UCSD-AML1 (cell line): ENCODE measurements around the gene CTXN3.
"Not testable (repeated sequence)": the region's sequence is repeated elsewhere in the genome, so short reads cannot be mapped to it uniquely, and the experiment has no call there.

Source experiments
- DNase-seq: peaks from one replicate; lab custom pipeline; 2025; ENCODE audit not compliant: unreplicated experiment; lab: John Stamatoyannopoulos, UW

Gene CTXN3

DNA sequence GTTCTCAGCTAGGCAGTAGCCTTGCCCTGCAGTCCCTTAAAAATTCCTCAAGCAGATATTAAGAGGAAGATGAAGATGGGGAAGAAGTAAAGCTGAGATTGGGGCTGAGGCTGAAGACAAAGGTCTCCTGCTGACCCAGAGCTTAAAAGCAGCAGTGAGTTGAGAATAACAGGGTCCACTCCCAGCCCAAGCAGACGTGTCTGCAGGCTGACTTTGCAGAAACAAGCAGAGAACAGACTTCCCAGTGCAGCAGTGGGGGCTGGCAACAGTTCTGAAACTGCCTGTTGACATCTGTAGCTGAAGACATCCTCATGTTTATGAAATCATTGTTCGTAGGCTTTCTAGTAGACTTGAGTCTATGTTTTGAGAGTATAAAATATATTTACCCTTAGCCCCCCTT lies 1.1 kb downstream of the CTXN3 start:
- no peak for DNase-seq

DNA sequence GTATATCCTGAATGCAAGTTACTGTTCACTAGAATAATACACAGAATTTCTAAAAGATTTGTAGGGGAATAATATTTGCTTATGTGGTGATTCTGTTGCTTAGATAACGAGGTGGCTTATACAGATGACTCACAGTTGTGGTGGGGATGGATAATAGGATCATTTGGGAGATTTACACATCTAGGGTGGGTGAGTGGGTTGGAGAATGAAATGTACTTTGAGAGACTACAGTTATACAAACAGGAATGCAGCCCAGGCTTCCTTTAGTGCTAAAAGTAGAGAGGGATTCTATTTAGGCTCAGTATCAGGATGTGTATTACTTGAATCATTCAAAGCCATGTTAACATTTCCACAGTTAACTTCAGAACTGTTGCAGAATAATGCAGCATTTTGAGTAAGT lies 1.8 kb downstream of the CTXN3 start:
- DNase-seq = no peak

DNA sequence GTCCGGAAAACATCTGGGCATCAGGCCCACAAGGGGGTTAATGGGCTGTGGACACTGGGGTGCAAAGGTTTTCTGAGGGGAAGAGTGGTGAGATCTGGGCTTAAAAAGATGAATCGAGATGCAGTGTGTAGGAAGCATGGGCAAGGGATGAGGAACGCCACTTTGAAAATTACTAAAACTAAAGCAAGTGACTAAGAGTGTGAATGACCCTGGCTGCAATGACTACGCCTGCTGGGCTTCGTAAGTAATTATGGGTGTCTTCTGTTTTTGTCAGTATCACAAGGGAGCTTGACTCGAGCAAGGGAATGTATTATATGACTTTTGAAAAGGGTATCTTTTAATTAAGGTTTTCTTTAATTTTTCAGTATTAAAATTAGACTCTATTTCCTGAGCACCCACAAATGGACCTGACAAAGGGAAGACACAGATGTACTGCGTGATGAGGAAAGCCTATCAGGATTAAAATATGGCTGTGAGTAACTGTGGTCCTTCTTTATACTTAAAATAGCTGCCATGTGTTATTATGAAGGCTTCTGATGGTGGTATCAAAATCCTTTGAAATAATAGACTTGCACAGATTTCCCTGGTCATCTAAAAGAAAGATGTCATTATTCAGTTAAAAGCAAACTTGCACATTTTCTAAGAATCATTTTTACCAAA lies 4.2 kb downstream of the CTXN3 start:
- DNase-seq = no peak

DNA sequence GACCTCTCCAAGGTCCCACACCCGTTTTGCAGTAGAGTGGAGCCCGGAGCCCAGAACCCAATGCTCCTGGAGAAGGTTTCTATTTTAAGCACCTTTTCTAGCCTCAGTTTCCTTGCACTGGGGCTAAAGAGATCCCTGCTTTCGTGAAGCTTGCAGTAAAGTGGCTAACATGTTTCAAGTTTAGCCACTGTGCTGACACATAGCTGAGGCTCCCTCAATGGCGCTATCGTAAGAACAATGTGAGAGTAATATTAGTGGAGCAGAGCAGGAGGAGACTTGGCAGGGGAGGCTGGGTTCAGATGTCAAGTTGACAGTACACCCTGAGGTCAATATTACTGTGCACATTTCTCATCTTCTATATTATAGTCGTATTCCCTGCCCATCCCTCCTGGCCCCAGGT lies 7.9 kb downstream of the CTXN3 start:
- no peak for DNase-seq

DNA sequence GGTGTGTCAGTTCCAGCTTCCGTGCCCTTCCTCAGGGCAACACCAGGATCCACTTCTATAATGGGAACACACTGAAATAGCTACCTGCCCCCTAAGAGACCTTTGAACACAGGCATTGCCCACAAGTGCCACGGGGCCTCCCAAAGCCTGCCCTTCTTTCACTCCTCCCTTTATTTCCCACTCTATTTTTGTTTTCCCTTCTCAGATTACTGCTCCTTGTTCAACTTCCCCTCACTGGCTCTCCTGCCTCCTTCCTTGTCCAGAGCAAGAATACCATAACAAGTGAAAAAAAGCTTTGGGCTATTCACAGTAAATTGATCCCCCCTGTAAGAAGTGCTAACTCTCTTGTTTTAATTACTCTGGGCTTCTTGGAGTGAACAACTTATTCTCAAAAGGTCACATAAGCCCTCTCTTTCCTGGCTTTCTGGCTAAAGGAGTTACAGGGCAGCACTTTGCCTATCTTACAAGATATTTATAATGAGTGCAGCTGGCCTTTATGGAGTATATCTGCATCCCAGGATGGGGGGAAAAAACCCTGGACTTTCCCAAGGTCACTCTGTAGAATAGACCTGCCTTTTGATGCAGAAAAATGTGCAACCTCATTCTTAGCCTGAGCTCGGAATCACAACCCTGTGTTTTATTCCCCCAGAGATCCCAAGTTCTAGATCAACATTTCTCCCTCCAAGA lies 11.3 kb downstream of the CTXN3 start:
- no peak for DNase-seq

DNA sequence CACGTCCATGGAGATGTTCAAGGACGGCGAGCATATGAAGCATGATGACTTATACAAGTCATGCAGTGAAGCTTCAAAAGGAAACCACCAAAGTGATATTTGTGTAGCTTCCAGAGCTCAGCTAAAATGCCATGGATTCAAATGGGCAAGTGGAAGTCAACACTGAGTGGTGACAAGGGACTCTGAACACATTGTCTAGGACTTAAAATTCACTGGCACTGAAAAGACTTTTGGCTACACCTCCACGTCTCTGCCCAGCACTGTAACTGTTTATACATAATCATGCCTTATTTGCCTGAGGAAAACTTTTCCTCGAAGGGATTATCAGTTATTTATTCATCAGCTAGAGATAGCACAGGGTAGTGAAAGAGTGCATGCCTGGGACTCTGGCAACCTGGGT lies 15.2 kb downstream of the CTXN3 start:
- DNase-seq = no peak

DNA sequence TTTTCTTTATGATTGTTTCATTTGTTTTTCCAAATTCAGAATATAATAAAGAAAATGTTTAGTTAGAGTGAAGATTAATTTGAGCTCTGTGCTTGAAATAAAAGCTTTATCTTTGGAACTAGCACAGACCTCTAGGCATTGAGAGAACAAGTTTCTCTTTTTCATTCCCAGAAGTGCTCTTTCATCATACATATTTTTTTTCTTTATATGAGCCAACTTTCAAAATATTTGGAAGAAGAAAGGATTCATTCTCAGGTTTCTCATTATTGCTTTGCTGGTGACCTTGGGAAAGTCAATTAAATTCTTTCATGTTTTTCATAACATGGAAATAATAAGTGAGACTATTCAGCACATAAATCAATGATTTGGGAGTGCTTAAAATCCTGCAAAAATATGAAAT lies 16.8 kb downstream of the CTXN3 start:
- no peak for DNase-seq

DNA sequence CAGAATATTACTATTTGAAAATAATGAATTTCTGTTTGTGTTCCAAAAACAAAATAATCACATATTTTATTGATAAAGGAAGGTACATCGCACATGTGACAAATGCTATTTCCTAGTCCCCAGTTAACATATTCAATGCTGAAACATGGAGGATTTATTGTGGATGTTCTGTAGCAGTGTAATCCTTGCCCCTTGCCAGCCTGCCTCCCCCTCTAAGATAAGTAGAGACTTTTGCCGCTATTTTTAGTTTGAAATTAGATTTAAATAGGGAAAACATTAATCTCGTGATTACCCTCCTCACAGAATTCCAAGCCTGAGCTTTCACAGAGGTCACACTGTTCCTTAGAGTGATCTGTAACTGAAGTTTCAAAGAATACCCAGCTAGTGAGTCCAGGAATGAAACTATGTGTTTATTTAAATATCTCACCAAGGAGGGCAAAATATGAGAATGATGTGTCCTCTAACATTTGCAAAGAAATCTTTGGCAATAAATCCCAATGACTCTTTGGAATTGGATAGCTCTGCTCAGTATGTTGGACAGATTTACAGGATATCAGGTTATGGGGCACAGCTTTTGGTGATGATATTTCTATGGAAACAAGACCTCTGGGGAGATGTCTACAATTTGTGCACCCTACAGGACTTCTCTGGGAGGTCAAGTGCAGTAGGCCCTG lies 17.3 kb downstream of the CTXN3 start:
- DNase-seq = no peak

DNA sequence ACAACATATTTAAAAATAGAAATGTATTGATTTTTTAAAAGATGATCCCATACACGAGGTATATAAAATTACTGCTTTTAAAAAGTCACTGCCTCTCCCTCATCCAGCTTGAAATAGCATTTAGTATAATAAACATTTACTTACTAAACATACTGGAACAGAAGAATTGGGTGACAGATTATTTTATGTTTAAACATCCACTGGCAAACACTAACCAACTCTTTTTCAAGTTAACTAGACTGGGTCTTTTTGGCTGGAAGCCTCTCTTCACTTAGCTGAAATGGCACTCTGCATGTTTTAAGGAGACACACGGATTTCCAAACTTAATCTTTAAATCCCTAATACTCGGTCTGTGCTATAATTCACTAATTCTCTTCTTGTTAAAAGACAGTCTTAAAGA lies 19.0 kb downstream of the CTXN3 start:
- DNase-seq = no peak

DNA sequence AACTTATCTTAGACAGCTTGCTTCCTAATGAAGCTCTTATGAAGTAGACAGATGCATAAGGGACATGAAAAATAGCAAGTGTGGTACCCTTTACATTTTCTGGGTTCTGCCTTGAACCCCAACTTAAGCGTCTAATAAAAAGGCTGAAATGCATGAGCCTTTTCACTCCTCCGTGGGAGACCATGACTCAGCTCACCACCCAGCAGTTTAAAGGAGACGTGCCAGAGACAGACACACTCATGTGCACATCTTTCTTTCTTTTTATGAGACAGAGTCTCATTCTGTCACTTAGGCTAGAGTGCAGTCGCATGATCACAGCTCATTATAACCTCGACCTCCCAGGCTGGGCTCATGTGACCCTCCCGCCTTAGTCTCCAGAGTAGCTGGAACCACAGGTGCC lies 22.3 kb downstream of the CTXN3 start:
- DNase-seq = no peak

DNA sequence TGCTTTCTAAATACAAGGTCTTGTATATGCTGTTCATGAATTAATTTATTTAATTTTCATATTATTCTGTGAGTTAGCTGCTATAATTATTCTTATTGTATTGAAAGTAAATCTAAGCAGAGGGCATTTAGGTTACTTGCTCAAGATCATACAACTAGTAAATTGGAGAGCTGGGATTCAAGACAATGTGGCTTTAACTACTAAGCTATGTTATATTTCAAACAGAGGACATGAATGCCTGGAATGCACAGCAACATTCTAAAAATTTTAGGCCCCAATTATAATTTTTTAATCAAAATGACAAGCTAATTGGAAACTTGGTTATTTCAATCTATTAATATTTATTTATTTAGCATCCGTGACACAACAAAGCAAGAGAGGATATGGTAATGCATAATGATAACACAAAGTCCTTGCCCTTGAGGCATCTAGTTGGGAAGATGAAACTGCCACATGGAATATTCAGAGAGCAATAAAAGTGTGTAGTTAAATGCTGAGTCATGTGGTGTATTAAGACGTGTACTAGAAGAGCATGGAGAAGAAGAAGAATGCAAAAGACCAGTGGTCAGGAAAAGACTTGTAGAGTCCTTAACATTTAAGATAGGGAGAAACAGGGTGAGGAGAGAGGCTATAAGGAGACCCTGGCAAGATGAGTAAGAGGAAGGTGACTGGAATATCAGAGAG lies 24.4 kb downstream of the CTXN3 start:
- no peak for DNase-seq

DNA sequence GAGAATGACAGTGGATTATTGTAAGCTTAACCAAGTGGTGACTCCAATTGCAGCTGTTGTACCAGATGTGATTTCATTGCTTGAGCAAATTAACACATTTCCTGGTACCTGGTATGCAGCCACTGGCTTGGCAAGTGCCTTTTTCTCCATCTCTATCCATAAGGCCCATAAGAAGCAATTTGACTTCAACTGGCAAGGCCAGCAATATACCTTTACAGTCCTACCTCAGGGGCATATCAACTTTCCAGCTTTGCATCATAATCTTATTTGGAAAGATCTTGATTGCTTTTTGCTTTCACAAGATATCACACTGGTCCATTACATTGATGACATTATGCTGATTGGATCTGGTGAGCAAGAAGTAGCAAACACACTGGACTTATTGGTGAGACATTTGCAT lies 28.1 kb downstream of the CTXN3 start:
- DNase-seq = not testable (repeated sequence)

DNA sequence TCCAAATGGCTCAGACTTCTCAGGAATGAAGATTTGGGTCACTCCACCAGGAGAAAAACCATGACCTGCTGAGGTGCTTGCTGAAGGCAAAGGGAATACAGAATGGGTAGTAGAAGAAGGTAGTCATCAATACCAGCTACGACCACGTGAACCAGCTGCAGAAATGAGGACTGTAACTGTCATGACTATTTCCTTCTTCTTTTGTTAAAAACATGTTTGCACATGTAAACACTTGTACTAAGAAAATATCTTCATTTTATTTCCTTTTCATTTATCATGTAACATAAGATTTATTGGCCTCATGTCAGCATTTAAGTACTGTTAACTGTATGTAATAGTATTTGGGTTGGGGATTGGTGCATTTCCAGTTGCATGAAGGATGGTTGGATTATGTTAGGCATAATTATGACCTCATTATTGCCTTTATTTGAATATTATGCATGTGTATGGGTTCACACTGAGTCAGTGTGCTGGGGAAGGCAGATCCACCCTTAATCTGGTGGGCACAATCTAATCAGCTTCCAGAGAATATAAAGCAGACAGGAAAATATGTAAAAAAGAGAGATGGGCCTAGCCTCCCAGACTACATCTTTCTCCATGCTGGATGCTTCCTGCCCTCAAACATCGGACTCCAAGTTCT lies 30.9 kb downstream of the CTXN3 start:
- DNase-seq = not testable (repeated sequence)

DNA sequence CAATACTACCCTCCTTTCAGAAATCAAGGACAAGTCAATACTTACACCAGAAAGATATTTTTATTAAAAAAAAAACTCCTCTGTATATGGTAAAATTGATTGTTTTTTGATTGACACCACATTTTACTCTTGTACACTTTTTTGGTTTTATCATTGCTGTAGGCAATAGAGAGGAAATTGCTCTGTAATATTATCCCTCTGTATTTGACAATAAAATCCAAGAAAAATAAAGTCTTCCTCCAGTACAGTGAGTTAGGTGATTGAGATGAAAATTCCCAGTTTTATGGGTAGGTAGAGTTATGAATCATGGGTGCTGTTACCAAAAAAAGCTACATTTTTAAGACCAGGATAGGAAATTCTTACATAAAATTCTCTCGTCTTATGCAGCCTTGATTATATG lies 31.7 kb downstream of the CTXN3 start:
- no peak for DNase-seq

DNA sequence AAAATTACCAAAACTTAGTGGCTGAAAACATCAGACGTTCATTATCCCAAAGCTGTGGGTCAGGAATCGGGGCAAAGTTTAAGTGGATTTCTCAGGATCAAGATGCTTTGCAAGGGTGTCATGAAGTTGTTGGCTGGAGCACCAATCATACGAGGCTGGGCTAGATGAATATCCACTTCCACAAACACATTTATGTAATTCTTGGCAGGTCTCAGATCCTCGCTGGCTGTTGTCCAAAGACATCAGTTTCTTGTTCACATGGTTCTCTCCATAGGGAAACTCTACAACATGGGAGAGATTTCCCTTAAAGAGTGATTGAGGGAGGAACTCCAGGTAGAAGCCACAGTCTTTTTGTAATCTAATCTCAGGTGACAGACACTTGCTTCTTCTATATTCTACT lies 34.1 kb downstream of the CTXN3 start:
- DNase-seq = no peak

DNA sequence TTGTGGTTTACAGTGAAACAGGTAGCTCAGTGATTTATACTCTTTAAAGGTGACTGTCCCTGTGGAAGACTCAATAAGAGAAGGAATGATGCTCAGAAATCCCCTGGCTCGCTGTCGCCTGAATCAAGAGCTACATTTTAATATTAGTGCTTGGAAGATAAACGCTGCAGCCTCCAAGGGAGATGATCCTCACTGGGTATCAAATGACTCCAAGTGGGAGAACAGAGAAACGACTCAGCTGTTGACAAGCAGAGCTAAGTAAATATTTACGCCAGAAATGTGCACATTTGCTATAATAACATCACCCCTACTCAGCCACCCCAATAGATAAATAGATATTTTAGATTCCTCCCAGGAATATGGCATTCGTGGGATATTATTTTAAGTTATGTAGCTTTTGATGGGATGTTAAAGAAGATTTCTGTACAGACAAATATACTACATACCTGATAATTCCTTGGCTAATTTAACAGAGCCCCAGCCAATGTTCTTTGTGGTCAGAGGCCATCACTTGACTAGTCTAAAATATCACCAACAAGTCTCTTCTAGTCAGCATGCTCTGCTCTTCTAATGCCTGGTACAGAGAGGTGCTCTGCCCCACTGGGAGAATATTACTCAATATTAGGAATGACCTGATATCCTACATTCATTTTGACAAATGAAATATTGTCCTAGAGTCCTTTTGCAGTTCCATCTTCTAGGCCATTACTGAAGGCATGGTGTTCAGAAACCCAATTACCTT lies 36.0 kb downstream of the CTXN3 start:
- no peak for DNase-seq

DNA sequence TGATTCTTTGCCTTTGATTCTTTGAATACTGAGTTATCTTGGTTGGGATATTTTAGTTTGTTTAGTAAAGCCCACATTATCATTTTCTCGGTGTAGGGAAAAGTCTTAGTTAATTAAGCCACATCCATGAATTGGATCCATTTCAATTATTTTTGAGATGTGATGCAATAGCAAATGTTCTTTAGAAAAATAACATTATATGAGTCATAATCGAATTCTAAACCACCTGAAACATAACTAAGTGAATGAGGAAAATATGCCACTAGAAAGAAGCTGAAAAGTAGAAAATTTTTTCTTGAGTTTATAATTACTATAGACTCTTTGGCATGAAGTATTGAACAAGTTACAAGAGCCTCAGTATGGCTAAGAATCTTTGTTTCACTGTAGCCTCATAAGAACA lies 36.8 kb downstream of the CTXN3 start:
- DNase-seq = no peak

DNA sequence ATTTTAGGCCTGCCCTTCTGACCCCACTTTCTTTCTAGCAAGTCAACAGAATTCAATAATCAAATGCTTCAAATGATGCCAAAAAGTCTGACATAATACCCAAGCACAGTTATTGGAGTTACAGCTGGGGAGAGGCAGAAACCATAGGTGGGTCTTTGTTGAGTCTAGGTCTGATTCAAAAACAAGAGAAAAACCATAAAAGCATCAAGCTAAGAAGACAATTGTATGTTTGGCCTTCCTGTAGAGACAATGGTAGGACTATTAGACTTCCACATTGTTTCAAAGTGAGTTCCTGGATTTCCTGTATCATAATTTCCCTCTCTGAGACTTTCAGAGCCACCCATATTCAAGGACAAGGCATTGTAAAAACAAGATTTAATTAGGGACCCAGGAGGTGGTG lies 37.5 kb downstream of the CTXN3 start:
- no peak for DNase-seq

DNA sequence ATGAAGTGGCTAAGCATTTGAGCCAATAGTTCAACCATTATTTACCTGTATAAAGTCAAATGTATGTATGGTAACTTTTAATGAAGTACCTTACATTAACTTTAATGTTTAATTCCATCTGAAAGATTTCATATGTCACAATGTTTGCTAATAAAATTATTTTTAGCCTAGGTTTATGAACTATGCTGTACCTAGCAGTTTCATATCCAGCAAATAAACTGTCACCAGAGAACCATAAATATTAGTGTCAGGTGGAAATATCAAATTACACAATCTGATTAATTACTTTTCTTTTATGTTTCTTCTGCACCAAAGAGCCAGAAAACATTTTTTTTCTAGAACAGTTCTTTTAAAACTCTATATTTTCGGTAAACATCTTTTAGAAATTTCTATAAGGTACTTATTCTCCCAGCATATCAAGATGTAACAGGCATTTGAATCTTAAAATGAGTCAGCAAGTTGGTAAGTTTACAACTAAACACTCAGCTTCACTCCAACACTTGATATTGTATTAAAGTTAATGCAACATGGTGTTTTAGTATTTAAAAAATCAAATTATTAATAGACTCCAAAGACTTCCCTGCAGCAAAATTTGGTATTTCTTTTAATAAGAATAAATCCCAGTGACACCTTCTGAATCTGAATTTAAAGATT lies 45.8 kb downstream of the CTXN3 start:
- no peak for DNase-seq

DNA sequence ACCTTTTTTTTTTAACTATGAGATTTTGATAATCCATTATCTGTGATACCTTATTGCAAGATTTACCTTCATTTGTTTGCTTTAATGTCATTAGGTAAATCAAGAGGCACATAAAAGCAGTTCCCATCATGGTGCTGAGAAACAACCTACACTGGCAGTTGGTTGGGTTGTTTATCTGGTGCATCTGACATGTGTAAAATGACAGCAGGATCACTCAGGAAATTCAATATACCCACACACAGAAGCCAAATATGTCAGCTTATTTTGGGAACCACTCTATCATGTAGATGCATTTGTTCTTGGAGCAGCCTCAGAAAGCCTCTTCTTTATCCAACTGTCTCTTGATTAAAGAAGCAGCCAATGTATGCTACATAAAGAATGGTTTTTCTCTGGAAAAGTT lies 46.5 kb downstream of the CTXN3 start:
- DNase-seq = no peak
